Chondrocyte (in vitro differentiated cells): ENCODE data around the gene NTRK2. TPM values are rescaled to one million over a fixed set of nuclear protein-coding genes. Genes with fewer than 3 reads are reported as not detected.

Experiments used
- DNase-seq: peaks from one replicate; pipeline ENCODE4 v3.0.0; 2021; ENCODE audit warnings: mixed read lengths, low spot score
- H3K27ac Mint-ChIP-seq: one replicate; pipeline ENCODE4 v1.8.0; 2021; ENCODE audit warnings: mild to moderate bottlenecking, moderate library complexity, mixed read lengths; ENCODE audit not compliant: unreplicated experiment
- H3K27me3 Mint-ChIP-seq: 2 replicates; pipeline ENCODE4 v1.8.0; 2021; ENCODE audit warnings: low read depth, mixed read lengths
- H3K36me3 Mint-ChIP-seq: 2 replicates; pipeline ENCODE4 v1.8.0; 2021; ENCODE audit warnings: low read depth, mixed read lengths
- H3K4me1 Mint-ChIP-seq: 2 replicates; pipeline ENCODE4 v1.8.0; 2021; ENCODE audit warnings: low read depth, mild to moderate bottlenecking, mixed read lengths
- H3K4me3 Mint-ChIP-seq: one replicate; pipeline ENCODE4 v1.8.0; 2021; ENCODE audit warnings: mild to moderate bottlenecking, moderate library complexity, mixed read lengths; ENCODE audit not compliant: unreplicated experiment
- H3K9me3 Mint-ChIP-seq: 2 replicates; pipeline ENCODE4 v1.8.0; 2021; ENCODE audit warnings: low read depth, mixed read lengths
- CTCF ChIP-seq: fragments of 200-600 bp; sonication (generic); IDR thresholded peaks from 2 replicates; pipeline ENCODE4 v1.5.0; 2021; ENCODE audit warnings: antibody characterized with exemption, mild to moderate bottlenecking, moderate library complexity
- total RNA-seq: library from RNA; stranded (reverse); gene quantifications from 3 replicates; pipeline ENCODE4 v1.2.1, GENCODE V29; 2021

NTRK2 gene
- total RNA-seq, 1 donor from 2014 or later = 40.0 TPM

DNA sequence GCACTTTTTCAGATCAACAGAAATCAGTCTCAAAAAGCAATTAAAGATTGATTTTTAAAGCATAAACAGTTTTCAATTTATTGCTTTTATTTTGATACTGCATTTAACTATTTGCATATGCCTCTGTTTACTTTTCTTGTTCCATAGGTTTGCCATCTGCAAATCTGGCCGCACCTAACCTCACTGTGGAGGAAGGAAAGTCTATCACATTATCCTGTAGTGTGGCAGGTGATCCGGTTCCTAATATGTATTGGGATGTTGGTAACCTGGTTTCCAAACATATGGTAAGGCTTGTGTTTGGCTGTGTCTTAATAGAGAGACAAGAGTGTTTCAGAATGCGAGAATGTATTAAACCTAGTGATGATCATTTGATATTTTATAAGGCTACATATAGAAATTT is 53.9 kb downstream of the NTRK2 start:
- peaks cover 2% of the 10 kb centered on the region for H3K27me3 Mint-ChIP-seq
- no peaks in the 10 kb centered on the region for H3K9me3 Mint-ChIP-seq
- H3K36me3 Mint-ChIP-seq = peaks cover 16% of the 10 kb centered on the region
- no peak for DNase-seq
- H3K4me1 Mint-ChIP-seq = no peaks in the 10 kb centered on the region
- H3K4me3 Mint-ChIP-seq = no peak overlapping the region
- TF ChIP-seq CTCF = no peak
- no peak overlapping the region for H3K27ac Mint-ChIP-seq

GRCh38 chr9:84731696-84732095 is 62.2 kb downstream of the NTRK2 start:
- TF ChIP-seq CTCF = no peak
- no peak overlapping the region for H3K27ac Mint-ChIP-seq
- H3K4me1 Mint-ChIP-seq = peaks cover 14% of the 10 kb centered on the region
- peaks cover 9% of the 10 kb centered on the region for H3K36me3 Mint-ChIP-seq
- H3K4me3 Mint-ChIP-seq = no peak overlapping the region
- DNase-seq = no peak
- no peaks in the 10 kb centered on the region for H3K27me3 Mint-ChIP-seq
- H3K9me3 Mint-ChIP-seq = no peaks in the 10 kb centered on the region

GRCh38 chr9:84736081-84736480 is 66.6 kb downstream of the NTRK2 start:
- peaks cover 23% of the 10 kb centered on the region for H3K4me1 Mint-ChIP-seq
- H3K27me3 Mint-ChIP-seq = no peaks in the 10 kb centered on the region
- TF ChIP-seq CTCF = no peak
- DNase-seq = no peak
- no peak overlapping the region for H3K4me3 Mint-ChIP-seq
- no peak overlapping the region for H3K27ac Mint-ChIP-seq
- H3K36me3 Mint-ChIP-seq = no peaks in the 10 kb centered on the region
- no peaks in the 10 kb centered on the region for H3K9me3 Mint-ChIP-seq

DNA sequence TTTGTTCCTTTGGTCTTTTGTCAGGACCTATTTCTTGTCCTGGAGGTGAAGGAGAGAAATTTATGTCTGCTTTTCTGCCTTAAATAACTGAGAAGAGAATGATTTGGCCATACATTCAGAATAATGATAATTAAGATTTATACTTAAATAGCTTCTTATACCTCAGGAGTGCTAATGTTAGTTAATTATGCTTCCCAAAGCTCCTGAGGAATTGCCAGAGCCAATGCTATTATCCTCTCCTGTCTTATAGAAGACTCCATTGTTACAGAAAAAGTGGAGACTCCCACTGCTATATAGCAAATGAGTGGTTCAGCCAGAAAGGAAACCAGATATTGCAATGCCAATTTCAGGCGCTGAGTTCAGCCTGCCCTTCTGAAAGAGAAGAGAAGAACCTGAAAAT is 67.0 kb downstream of the NTRK2 start:
- no peaks in the 10 kb centered on the region for H3K9me3 Mint-ChIP-seq
- DNase-seq = no peak
- no peak overlapping the region for H3K4me3 Mint-ChIP-seq
- H3K4me1 Mint-ChIP-seq = peaks cover 23% of the 10 kb centered on the region
- H3K36me3 Mint-ChIP-seq = no peaks in the 10 kb centered on the region
- no peak overlapping the region for H3K27ac Mint-ChIP-seq
- H3K27me3 Mint-ChIP-seq = no peaks in the 10 kb centered on the region
- no peak for TF ChIP-seq CTCF

DNA sequence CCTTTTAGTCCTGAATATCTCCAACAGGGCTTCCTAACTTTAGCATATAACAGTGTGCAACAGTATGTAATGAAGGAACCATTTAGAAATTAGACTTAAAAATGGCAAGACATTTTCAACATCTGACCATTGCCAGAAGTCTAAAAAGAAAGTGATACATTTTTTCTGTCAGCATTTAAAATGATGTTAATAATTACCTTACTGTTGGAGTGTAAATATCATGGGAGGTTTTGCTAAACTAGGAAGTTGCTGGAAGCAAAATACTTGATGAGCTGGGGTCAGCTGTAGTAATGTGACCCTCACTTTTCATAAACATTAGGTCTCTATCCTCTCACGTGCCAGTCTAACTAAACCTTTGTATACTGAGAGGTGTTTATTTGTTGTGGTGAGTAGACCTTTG is 68.8 kb downstream of the NTRK2 start:
- no peak for TF ChIP-seq CTCF
- H3K4me1 Mint-ChIP-seq = peaks cover 23% of the 10 kb centered on the region
- no peak for DNase-seq
- no peaks in the 10 kb centered on the region for H3K27me3 Mint-ChIP-seq
- H3K36me3 Mint-ChIP-seq = peaks cover 2% of the 10 kb centered on the region
- no peaks in the 10 kb centered on the region for H3K9me3 Mint-ChIP-seq
- no peak overlapping the region for H3K27ac Mint-ChIP-seq
- no peak overlapping the region for H3K4me3 Mint-ChIP-seq
